Upper lobe of left lung (tissue), 6 donors: ENCODE measurements around the gene DYNC2H1. TPM values are rescaled to one million over a fixed set of nuclear protein-coding genes. Genes with fewer than 3 reads are reported as not detected.

Experiments
- ATAC-seq, 2 donors: fragments of 200-7000 bp; cut with Tn5 transposase; one replicate each; pipeline ENCODE4 v1.9.1; 2022; ENCODE audit warnings: mild to moderate bottlenecking in 2 of 2, moderate library complexity in 2 of 2; ENCODE audit not compliant: low FRiP score in 2 of 2
- DNase-seq, 2 donors: peaks; one replicate each; pipeline ENCODE4 v3.0.0-alpha.2; 2019 to 2020
- H3K27ac ChIP-seq, 4 donors: fragments of 200-600 bp; sonication (generic); one replicate each; pipeline ENCODE4 v1.5.1; 2016 to 2019
- H3K27me3 ChIP-seq, 4 donors: fragments of 200-600 bp; sonication (generic); one replicate each; pipeline ENCODE4 v1.5.1; 2017 to 2019
- H3K36me3 ChIP-seq, 4 donors: fragments of 200-600 bp; sonication (generic); one replicate each; pipeline ENCODE4 v1.5.1; 2016 to 2019
- H3K4me1 ChIP-seq, 4 donors: fragments of 200-600 bp; sonication (generic); one replicate each; pipeline ENCODE4 v1.5.1; 2018 to 2019
- H3K4me3 ChIP-seq, 4 donors: fragments of 200-600 bp; sonication (generic); one replicate each; pipeline ENCODE4 v1.5.1; 2017 to 2019; ENCODE audit warnings: mild to moderate bottlenecking in 2 of 4, moderate library complexity in 1 of 4
- H3K9me3 ChIP-seq, 4 donors: fragments of 200-600 bp; sonication (generic); one replicate each; pipeline ENCODE4 v1.5.1; 2018 to 2019
- EP300 ChIP-seq, 4 donors: sonication (generic); formaldehyde crosslinking; IDR thresholded peaks; one replicate each; pipeline ENCODE4 v1.5.1; 2017; ENCODE audit warnings: antibody characterized with exemption in 4 of 4, control low read depth in 2 of 4
- POLR2A ChIP-seq, 4 donors: fragments of 450-650 bp; IDR thresholded peaks; one replicate each; pipeline ENCODE4 v1.5.1; 2016 to 2017; ENCODE audit warnings: antibody characterized with exemption in 4 of 4, mild to moderate bottlenecking in 2 of 4
- POLR2AphosphoS5 ChIP-seq, 2 donors: sonication (generic); formaldehyde crosslinking; IDR thresholded peaks; one replicate each; pipeline ENCODE4 v1.5.1; 2017; ENCODE audit warnings: antibody characterized with exemption in 2 of 2
- WGBS, 2 donors: methylation state at CpG; one replicate each; pipeline ENCODE4 v1.1.5; 2017 to 2018; 5-methylcytosine and 5-hydroxymethylcytosine counted together
- total RNA-seq, 6 donors: library from RNA; depleted of rRNA in 4 of 6; stranded (reverse); fragments of >200 nt in 4 of 6; gene quantifications; one replicate each; pipeline versions ENCODE4 v1.1.0 to v1.2.1, GENCODE V29; 2016 to 2021
- TF ChIP-seq, protein P1 (sequence below), 6 experiments: fragments of 450-650 bp in 4 of 6; fragments of 200-600 bp in 2 of 6; sonication (generic) in 2 of 6; IDR thresholded peaks; one replicate each; pipeline ENCODE4 v1.5.1; 2016 to 2019; ENCODE audit warnings: antibody characterized with exemption in 6 of 6
- donor health status: DM: no; HTN: no; CAD: no; lungs with moderate emphysema.
- donor health status: DM: no; HTN: yes; CAD: no; lungs with severe emphysema.

Gene DYNC2H1
- total RNA-seq, 6 donors from 2014 or later = 11.1 to 62.4 (median 23.2) TPM

DNA sequence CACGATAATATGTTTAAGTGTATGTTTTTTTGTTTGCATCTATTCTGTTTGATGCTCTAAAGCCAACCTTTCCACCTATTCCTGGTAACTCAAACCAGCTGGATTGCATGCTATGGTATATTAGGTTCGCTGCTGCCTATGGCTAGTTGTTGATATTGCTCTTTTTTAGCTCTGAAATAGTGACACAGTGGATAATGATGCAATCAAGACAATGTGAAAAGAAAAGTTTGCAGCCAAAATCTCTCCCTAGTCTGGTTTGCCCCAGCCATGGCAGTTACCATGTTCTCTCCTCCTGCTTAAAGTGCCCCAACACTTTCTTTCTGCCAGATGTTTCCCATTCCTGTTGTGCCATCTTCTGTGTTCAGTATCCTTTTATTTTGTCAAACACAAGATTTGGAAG, 269.7 kb downstream of the DYNC2H1 start:
- H3K4me1 ChIP-seq = no peaks in the 10 kb centered on the region
- H3K4me3 ChIP-seq = no peak overlapping the region
- DNase-seq (no peak), ATAC-seq (no peak)
- H3K9me3 ChIP-seq = peaks cover 0 to 16% (median 1%) of the 10 kb centered on the region in 4 donors
- no peak overlapping the region for H3K27ac ChIP-seq
- no peaks in the 10 kb centered on the region for H3K27me3 ChIP-seq
- WGBS, 2 donors = 93 to 94% methylated on average over 2 of the region's 2 CpGs
- TF ChIP-seq POLR2AphosphoS5 (IDR thresholded peaks at IDR 0.05) (no peak), POLR2A (IDR thresholded peaks at IDR 0.05) (no peak), EP300 (IDR thresholded peaks at IDR 0.05) (no peak)
- TF ChIP-seq, protein P1, sequence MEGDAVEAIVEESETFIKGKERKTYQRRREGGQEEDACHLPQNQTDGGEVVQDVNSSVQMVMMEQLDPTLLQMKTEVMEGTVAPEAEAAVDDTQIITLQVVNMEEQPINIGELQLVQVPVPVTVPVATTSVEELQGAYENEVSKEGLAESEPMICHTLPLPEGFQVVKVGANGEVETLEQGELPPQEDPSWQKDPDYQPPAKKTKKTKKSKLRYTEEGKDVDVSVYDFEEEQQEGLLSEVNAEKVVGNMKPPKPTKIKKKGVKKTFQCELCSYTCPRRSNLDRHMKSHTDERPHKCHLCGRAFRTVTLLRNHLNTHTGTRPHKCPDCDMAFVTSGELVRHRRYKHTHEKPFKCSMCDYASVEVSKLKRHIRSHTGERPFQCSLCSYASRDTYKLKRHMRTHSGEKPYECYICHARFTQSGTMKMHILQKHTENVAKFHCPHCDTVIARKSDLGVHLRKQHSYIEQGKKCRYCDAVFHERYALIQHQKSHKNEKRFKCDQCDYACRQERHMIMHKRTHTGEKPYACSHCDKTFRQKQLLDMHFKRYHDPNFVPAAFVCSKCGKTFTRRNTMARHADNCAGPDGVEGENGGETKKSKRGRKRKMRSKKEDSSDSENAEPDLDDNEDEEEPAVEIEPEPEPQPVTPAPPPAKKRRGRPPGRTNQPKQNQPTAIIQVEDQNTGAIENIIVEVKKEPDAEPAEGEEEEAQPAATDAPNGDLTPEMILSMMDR (IDR thresholded peaks at IDR 0.05) = no peak
- H3K36me3 ChIP-seq = no peaks in the 10 kb centered on the region

GRCh38 chr11:103380031-103380430, 270.8 kb downstream of the DYNC2H1 start:
- no peak for ATAC-seq

GRCh38 chr11:103384652-103385051, 275.4 kb downstream of the DYNC2H1 start:
- no peaks in the 10 kb centered on the region for H3K9me3 ChIP-seq
- DNase-seq (no peak), ATAC-seq (no peak)
- no peaks in the 10 kb centered on the region for H3K36me3 ChIP-seq
- H3K4me3 ChIP-seq = no peak overlapping the region
- H3K4me1 ChIP-seq = no peaks in the 10 kb centered on the region
- H3K27ac ChIP-seq = no peak overlapping the region
- TF ChIP-seq POLR2AphosphoS5 (IDR thresholded peaks at IDR 0.05) (no peak), EP300 (IDR thresholded peaks at IDR 0.05) (no peak), POLR2A (IDR thresholded peaks at IDR 0.05) (no peak)
- TF ChIP-seq, protein P1 (IDR thresholded peaks at IDR 0.05) = no peak
- H3K27me3 ChIP-seq = no peaks in the 10 kb centered on the region

More at GRCh38 chr11:103380031-103380430, 270.8 kb downstream of the DYNC2H1 start:
- peaks cover 0 to 6% (median 0%) of the 10 kb centered on the region in 4 donors for H3K9me3 ChIP-seq
- no peak overlapping the region for H3K27ac ChIP-seq
- no peak overlapping the region for H3K4me3 ChIP-seq
- H3K4me1 ChIP-seq = no peaks in the 10 kb centered on the region
- TF ChIP-seq POLR2AphosphoS5 (IDR thresholded peaks at IDR 0.05) (no peak), EP300 (IDR thresholded peaks at IDR 0.05) (no peak), POLR2A (IDR thresholded peaks at IDR 0.05) (no peak)
- TF ChIP-seq, protein P1 (IDR thresholded peaks at IDR 0.05) = no peak
- H3K36me3 ChIP-seq = no peaks in the 10 kb centered on the region
- no peaks in the 10 kb centered on the region for H3K27me3 ChIP-seq
- DNase-seq = no peak
- 70 to 77% methylated on average over 3 of the region's 3 CpGs for WGBS, 2 donors

DNA sequence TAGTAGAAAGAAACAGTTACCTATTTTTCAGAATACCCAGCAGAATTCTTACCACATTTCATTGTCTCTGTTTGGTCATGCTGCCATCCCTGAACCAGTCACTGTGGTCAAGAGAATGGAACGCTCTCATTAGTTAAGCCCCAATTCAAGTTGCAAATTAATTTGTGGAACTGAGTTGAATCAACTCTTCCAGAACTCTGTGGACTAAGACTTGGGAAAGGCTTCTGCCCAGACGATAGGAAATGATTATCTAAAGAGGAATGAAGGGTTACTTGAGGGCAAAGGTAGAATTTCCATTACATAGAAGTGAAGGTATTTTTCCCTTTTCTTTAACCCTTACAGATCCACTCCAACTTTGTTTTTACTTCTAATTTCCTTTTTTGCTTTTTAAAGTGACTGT, 286.4 kb downstream of the DYNC2H1 start:
- no peaks in the 10 kb centered on the region for H3K27me3 ChIP-seq
- no peak for DNase-seq
- WGBS, 2 donors = 68 to 73% methylated on average over 2 of the region's 2 CpGs
- H3K36me3 ChIP-seq = no peaks in the 10 kb centered on the region
- no peaks in the 10 kb centered on the region for H3K4me1 ChIP-seq
- H3K9me3 ChIP-seq = peaks cover 0 to 5% (median 0%) of the 10 kb centered on the region in 4 donors
- H3K4me3 ChIP-seq = no peak overlapping the region
- ATAC-seq = no peak
- H3K27ac ChIP-seq = no peak overlapping the region
- TF ChIP-seq EP300 (IDR thresholded peaks at IDR 0.05) (no peak), POLR2A (IDR thresholded peaks at IDR 0.05) (no peak), POLR2AphosphoS5 (IDR thresholded peaks at IDR 0.05) (no peak)
- TF ChIP-seq, protein P1 (IDR thresholded peaks at IDR 0.05) = no peak

DNA sequence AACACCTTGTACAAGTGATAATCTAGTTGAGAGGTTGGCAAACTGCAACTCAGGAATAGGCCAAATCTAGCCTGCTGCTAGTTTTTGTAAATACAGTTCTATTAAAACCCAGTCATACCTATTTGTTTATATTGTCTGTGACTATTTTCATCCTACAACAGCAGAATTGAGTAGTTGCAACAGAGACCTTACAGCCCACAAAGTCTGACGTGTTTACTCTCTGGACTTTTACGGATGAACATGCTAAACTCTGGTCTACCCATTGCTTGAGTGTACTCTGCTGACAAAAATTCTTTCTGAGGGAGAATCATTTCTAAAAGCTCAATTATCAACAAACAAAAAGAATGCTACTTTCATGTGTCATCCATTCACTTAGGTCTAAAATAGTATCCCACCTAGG, 287.0 kb downstream of the DYNC2H1 start:
- TF ChIP-seq POLR2A (IDR thresholded peaks at IDR 0.05) (no peak), POLR2AphosphoS5 (IDR thresholded peaks at IDR 0.05) (no peak)
- TF ChIP-seq, protein P1 (IDR thresholded peaks at IDR 0.05) = no peak
- Histone ChIP-seq H3K27me3 (no peaks in the 10 kb centered on the region), H3K4me1 (no peaks in the 10 kb centered on the region), H3K4me3 (no peak overlapping the region), H3K36me3 (no peaks in the 10 kb centered on the region), H3K27ac (no peak overlapping the region), H3K9me3 (peaks cover 0 to 5% (median under 1%) of the 10 kb centered on the region in 4 donors)
- no peak for ATAC-seq
- WGBS, 2 donors = 93 to 95% methylated on average over 2 of the region's 2 CpGs
- DNase-seq = no peak
